ENCODE measurements around the gene ZNF536. TPM values are rescaled to one million over a fixed set of nuclear protein-coding genes. Genes with fewer than 3 reads are reported as not detected.
"Not testable (repeated sequence)": the region's sequence is repeated elsewhere in the genome, so short reads cannot be mapped to it uniquely, and the experiment has no call there.

ZNF536 gene
- total and polyA plus RNA-seq, 12 donors: 0.22 to 10.7 (median 3.7) TPM

DNA sequence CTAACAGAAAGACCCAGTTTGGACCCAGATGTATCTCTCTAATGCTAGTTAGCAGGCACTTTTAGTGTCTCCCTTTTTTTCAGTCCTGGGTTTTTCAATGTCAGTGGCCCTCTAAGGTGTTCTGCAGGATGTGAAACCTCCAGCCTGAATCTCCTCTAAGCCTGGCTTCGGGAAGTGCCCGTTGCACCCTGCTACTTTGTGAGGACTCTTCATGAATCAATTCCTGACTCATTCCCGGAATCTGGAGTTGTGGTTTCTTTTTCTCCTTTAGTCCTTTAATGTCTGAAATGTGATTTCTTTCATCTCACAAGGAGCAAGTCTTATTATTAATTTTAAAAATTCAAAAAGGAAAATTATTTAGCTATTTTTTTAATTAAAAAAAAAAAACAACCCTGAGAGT is 116.0 kb downstream of the ZNF536 start:
- H3K9me3 ChIP-seq: no peaks in the 10 kb centered on the region
- intact Hi-C loops (cut with DNase I): no loop called here
- H3K4me1 ChIP-seq: no peaks in the 10 kb centered on the region
- H3K36me3 ChIP-seq: no peaks in the 10 kb centered on the region
- WGBS, 2 donors: 76 to 85% methylated on average over 3 of the region's 3 CpGs
- TF ChIP-seq CTCF (IDR thresholded peaks at IDR 0.05): no peak
- peaks cover 0 to 45% (median 21%) of the 10 kb centered on the region in 7 donors for H3K27me3 ChIP-seq
- no peak overlapping the region for H3K27ac ChIP-seq
- no peak overlapping the region for H3K4me3 ChIP-seq
- DNase-seq: no peak
- ATAC-seq: no peak

- WGBS, 2 donors: 90% methylated on average over 8 of the region's 8 CpGs
- DNase-seq (no peak), ATAC-seq (no peak)
- H3K27ac ChIP-seq: no peak overlapping the region
- TF ChIP-seq CTCF (IDR thresholded peaks at IDR 0.05): no peak
- no peaks in the 10 kb centered on the region for H3K9me3 ChIP-seq
- H3K4me1 ChIP-seq: no peaks in the 10 kb centered on the region
- H3K27me3 ChIP-seq: peaks cover 0 to 64% (median 37%) of the 10 kb centered on the region in 7 donors
- H3K4me3 ChIP-seq: no peak overlapping the region
- no peaks in the 10 kb centered on the region for H3K36me3 ChIP-seq
- intact Hi-C loops (cut with DNase I): no loop called here
Observed at GRCh38 chr19:30490760-30491159, 118.6 kb downstream of the ZNF536 start.

GRCh38 chr19:30492586-30493270 is 120.5 kb downstream of the ZNF536 start:
- no peak for DNase-seq
- Histone ChIP-seq H3K9me3 (no peaks in the 10 kb centered on the region), H3K27me3 (peaks cover 0 to 74% (median 28%) of the 10 kb centered on the region in 7 donors), H3K36me3 (no peaks in the 10 kb centered on the region), H3K27ac (no peak overlapping the region), H3K4me3 (no peak overlapping the region), H3K4me1 (no peaks in the 10 kb centered on the region)
- intact Hi-C loops (cut with DNase I): no loop called here
- ATAC-seq: no peak
- no peak for TF ChIP-seq CTCF (IDR thresholded peaks at IDR 0.05)
- WGBS, 2 donors: 39 to 40% methylated on average over 11 of the region's 11 CpGs

DNA sequence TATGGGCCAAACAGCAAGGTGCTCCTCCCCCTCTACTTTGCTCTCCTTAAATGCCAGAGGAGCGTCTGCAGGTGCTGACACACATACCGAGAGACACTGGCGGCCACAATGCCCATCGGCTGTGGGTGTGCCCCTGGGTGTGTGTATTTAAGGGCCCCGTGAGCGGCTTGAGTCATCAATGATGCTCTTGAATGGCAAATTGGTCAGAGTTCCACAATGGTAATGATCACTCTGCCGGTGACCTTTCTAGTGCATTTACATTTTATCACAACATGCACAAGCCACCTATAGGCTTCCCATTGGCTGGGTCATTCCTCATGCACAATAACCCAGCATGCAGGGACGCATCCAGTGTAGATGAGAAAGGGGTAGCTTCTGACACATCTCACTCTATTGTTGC is 124.8 kb downstream of the ZNF536 start:
- intact Hi-C loops (cut with DNase I): no loop called here

DNA sequence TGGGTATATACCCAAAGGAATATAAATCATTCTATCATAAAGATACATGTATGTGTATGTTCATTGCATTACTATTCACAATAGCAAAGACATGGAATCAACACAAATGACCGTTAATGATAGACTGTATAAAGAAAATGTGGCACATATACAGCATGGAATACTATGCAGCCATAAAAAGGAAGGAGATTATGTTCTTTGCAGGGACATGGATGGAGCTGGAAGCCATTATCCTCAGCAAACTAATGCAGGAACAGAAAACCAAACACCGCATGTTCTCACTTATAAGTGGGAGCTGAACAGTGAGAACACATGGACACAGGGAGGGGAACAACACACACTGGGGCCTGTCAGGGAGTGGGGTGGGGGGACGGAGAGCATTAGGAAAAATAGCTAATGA is 125.9 kb downstream of the ZNF536 start:
- DNase-seq; H3K36me3 ChIP-seq; H3K9me3 ChIP-seq; intact Hi-C loops (cut with DNase I); H3K27ac ChIP-seq; H3K4me1 ChIP-seq; ATAC-seq; H3K4me3 ChIP-seq: not testable (repeated sequence)
- H3K27me3 ChIP-seq: peaks cover 0 to 62% (median 27%) of the 10 kb centered on the region in 7 donors
- WGBS, 2 donors: 87 to 93% methylated on average over 3 of the region's 3 CpGs

More for the DNA sequence above, 124.8 kb downstream of the ZNF536 start:
- 79 to 80% methylated on average over 8 of the region's 8 CpGs for WGBS, 2 donors
- no peak for TF ChIP-seq CTCF (IDR thresholded peaks at IDR 0.05)
- Histone ChIP-seq H3K9me3 (no peaks in the 10 kb centered on the region), H3K4me1 (no peaks in the 10 kb centered on the region), H3K27ac (no peak overlapping the region), H3K36me3 (no peaks in the 10 kb centered on the region), H3K27me3 (peaks cover 0 to 64% (median 29%) of the 10 kb centered on the region in 7 donors), H3K4me3 (no peak overlapping the region)
- no peak for DNase-seq
- no peak for ATAC-seq
